A673 (cell line): ENCODE measurements around the gene PSTPIP2. TPM values are rescaled to one million over a fixed set of nuclear protein-coding genes. Genes with fewer than 3 reads are reported as not detected.

Source experiments
- BruUV-seq: library from RNA; stranded (reverse); fragments of 400-500 nt; replicated peaks from 2 replicates; lab custom pipeline; 2021; lab: Mats Ljungman, UMichigan
- CTCF ChIA-PET: fragments of 300-600 bp; sonication (Branson Sonifier 250); formaldehyde crosslinking; loops from one replicate; lab custom pipeline; 2022; ENCODE audit warnings: antibody characterized with exemption; lab: Charles Lee
- POLR2A ChIA-PET: fragments of 300-600 bp; sonication (Branson Sonifier 250); formaldehyde crosslinking; loops from one replicate; lab custom pipeline; 2022; ENCODE audit warnings: antibody characterized with exemption; ENCODE audit not compliant: low non-redundant PET; lab: Charles Lee
- DNase-seq: peaks from one replicate; pipeline ENCODE4 v3.0.0-alpha.2; 2015; ENCODE audit warnings: low spot score
- H3K27ac ChIP-seq: fragments of 200-600 bp; sonication (generic); 2 replicates; pipeline ENCODE4 v1.5.1; 2016; ENCODE audit warnings: mixed run types, low read depth, mild to moderate bottlenecking, mixed read lengths, antibody characterized with exemption, low read length; ENCODE audit not compliant: poor library complexity, severe bottlenecking
- H3K27me3 ChIP-seq: fragments of 200-600 bp; sonication (generic); replicated peaks from 2 replicates; pipeline ENCODE4 v1.6.1; 2017; ENCODE audit warnings: mixed run types, low read depth, mild to moderate bottlenecking, mixed read lengths, antibody characterized with exemption, low read length; ENCODE audit not compliant: insufficient read depth, poor library complexity
- H3K36me3 ChIP-seq: fragments of 200-600 bp; sonication (generic); 2 replicates; pipeline ENCODE4 v1.6.1; 2016; ENCODE audit warnings: mixed run types, mild to moderate bottlenecking, mixed read lengths, antibody characterized with exemption, low read length; ENCODE audit not compliant: insufficient read depth, poor library complexity, severe bottlenecking
- H3K4me1 ChIP-seq: fragments of 200-600 bp; sonication (generic); 2 replicates; pipeline ENCODE4 v1.6.1; 2017; ENCODE audit warnings: mixed run types, mild to moderate bottlenecking, mixed read lengths, antibody characterized with exemption, low read length; ENCODE audit not compliant: insufficient read depth, poor library complexity, severe bottlenecking
- H3K4me3 ChIP-seq: fragments of 200-600 bp; sonication (generic); 2 replicates; pipeline ENCODE4 v1.5.1; 2016; ENCODE audit warnings: low read depth, mixed run types, mild to moderate bottlenecking, mixed read lengths, low read length; ENCODE audit not compliant: poor library complexity, severe bottlenecking
- H3K9me3 ChIP-seq: fragments of 200-600 bp; sonication (generic); 2 replicates; pipeline ENCODE4 v1.6.1; 2016; ENCODE audit warnings: mixed run types, low read depth, mild to moderate bottlenecking, mixed read lengths, antibody characterized with exemption, low read length; ENCODE audit not compliant: poor library complexity, severe bottlenecking
- CTCF ChIP-seq: fragments of 300-800, 200-600 bp; sonication (generic); conservative IDR thresholded peaks from 2 replicates; pipeline ENCODE4 v1.5.1; 2017; ENCODE audit warnings: low read depth, mild to moderate bottlenecking, antibody characterized with exemption, low read length, moderate library complexity, mixed read lengths
- EZH2 ChIP-seq: fragments of 200-600 bp; sonication (generic); IDR thresholded peaks from 2 replicates; pipeline ENCODE4 v1.6.1; 2017; ENCODE audit warnings: borderline replicate concordance, low read depth, mild to moderate bottlenecking, mixed read lengths, antibody characterized with exemption, low read length; ENCODE audit not compliant: poor library complexity, severe bottlenecking
- intact Hi-C: fragments of 100-400 bp; cut with micrococcal nuclease; formaldehyde crosslinking; loops from one replicate; pipeline ENCODE4 v1.10.0; 2022; ENCODE audit not compliant: unreplicated experiment
- total RNA-seq: library from RNA; stranded (reverse); gene quantifications from 2 replicates; pipeline ENCODE4 v1.2.3, GENCODE V29; 2021

PSTPIP2 gene
- total RNA-seq, 1 experiment from 2014 or later = 5.7 TPM

GRCh38 chr18:45951016-45951714 lies 120.9 kb downstream of the PSTPIP2 start:
- CTCF ChIA-PET = no interaction called here
- POLR2A ChIA-PET = no interaction called here
- no peak overlapping the region for H3K27ac ChIP-seq
- intact Hi-C loops = no loop called here
- H3K9me3 ChIP-seq = no peaks in the 10 kb centered on the region
- no peaks in the 10 kb centered on the region for H3K27me3 ChIP-seq
- peak; percentile 33 for DNase-seq
- peaks cover 35% of the 10 kb centered on the region for H3K36me3 ChIP-seq
- TF ChIP-seq EZH2 = no peak
- TF ChIP-seq CTCF = no peak
- no peak overlapping the region for H3K4me3 ChIP-seq
- H3K4me1 ChIP-seq = no peaks in the 10 kb centered on the region
- no TSS peak for BruUV-seq

GRCh38 chr18:45945669-45946068 lies 126.4 kb downstream of the PSTPIP2 start:
- H3K4me1 ChIP-seq = no peaks in the 10 kb centered on the region
- H3K36me3 ChIP-seq = peaks cover 32% of the 10 kb centered on the region
- TF ChIP-seq CTCF (no peak), EZH2 (no peak)
- H3K4me3 ChIP-seq = no peak overlapping the region
- CTCF ChIA-PET = no interaction called here
- POLR2A ChIA-PET = no interaction called here
- H3K27me3 ChIP-seq = no peaks in the 10 kb centered on the region
- intact Hi-C loops = no loop called here
- no peaks in the 10 kb centered on the region for H3K9me3 ChIP-seq
- no peak for DNase-seq
- no TSS peak for BruUV-seq
- H3K27ac ChIP-seq = no peak overlapping the region

- H3K9me3 ChIP-seq = no peaks in the 10 kb centered on the region
- H3K36me3 ChIP-seq = peaks cover 24% of the 10 kb centered on the region
- ChIA-PET CTCF (no interaction called here), POLR2A (no interaction called here)
- no peaks in the 10 kb centered on the region for H3K4me1 ChIP-seq
- no peaks in the 10 kb centered on the region for H3K27me3 ChIP-seq
- H3K4me3 ChIP-seq = no peak overlapping the region
- no peak for DNase-seq
- TF ChIP-seq CTCF = no peak
- no peak for TF ChIP-seq EZH2
- H3K27ac ChIP-seq = no peak overlapping the region
- intact Hi-C loops = no loop called here
- BruUV-seq = no TSS peak
Measured at GRCh38 chr18:45940724-45941123, 131.3 kb downstream of the PSTPIP2 start.
